ENCODE data around the gene SLC16A3.

Gene SLC16A3

DNA sequence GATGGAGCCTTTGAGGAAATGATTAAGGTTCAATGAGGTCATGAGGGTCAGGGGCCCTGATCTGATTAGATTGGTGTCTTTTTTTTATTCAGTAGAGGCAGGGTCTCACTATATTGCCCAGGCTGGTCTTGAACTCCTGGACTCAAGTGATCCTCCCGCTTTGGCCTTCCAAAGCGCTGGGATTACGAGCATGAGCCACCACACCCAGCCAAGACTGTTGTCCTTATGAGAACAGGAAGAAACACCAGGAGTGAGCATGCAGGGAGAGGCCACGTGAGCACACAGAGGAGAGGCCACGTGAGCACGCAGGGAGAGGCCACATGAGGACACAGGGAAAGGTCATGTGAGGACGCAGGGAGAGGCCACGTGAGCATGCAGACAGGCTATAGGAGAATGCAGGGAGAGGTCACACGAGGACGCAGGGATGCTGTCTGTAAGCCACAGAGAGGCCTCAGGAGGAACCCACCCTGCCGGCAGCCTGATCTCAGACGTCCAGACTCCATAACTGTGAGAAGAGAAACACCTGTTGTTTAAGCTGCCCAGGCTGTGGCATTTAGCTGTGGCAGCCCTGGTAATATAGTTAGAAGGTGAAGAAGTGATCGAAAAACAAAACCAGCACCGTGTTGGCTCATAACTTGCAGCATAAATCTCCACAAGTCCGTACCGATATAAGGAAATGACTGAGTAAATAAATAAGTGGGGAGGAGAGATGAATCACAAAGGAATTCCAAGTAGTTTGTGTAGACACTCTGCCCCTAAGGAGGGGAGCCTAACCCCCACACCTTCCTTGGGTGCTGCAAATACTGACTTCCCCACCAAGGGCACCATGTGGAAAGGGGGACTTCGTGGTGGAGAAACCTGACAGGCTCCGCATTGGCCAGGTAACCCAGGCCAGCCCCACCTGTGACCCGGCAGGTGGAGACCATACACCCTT, 59.3 kb downstream of the SLC16A3 start:
- DNase-seq = peak; percentile 40
